Measurements from ENCODE around the gene VPS8.
"Not testable (repeated sequence)": the region's sequence is repeated elsewhere in the genome, so short reads cannot be mapped to it uniquely, and the experiment has no call there.

Gene VPS8

GRCh38 chr3:184946917-184947316 is 135.0 kb downstream of the VPS8 start:
- in situ Hi-C loops (cut with HindIII; ENCODE audit: low sequenced_read_pairs): no loop called here
- DNase-seq (ENCODE audit: low read depth): no peak
- H3K4me3 ChIP-seq (ENCODE audit: low read depth, low read length): no peak overlapping the region
- TF ChIP-seq CTCF (IDR thresholded peaks at IDR 0.05; ENCODE audit: low read depth, low read length, missing control alignments): no peak

DNA sequence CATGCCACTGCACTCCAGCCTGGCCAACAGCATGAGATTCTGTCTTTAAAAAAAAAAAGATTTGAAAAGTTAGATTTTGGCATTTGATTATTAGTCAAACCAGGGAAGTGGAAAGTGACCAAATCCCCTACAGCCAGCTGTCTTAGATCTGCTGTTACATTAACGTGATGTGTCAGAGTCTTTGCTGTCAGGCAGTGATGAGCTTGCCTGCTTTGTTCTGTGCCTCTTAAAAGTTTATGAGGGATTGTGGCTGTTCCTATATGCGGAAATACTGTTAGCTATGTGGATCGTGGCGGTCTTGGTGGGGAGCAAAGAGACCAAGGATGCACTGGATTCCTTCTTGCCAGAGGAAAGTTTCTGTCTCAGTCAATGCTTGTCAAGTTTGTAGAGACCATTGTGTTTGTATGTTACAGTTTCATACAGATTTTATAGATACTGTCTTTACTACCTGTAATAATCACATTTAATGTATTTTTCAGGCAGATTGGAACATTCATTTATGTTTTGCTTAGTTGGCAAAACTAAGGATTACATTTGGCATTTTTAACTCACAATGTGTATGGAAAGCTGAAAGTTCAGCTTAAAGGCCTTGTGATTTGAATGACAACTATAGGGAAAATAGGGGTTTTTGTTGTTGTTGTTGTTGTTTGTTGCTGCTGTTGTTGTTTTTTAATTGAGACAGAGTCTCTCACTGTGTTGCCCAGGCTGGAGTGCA is 137.4 kb downstream of the VPS8 start:
- in situ Hi-C loops (cut with HindIII; ENCODE audit: low sequenced_read_pairs): no loop called here
- H3K4me3 ChIP-seq (ENCODE audit: low read depth, low read length): no peak overlapping the region
- DNase-seq (ENCODE audit: low read depth): no peak
- TF ChIP-seq CTCF (IDR thresholded peaks at IDR 0.05; ENCODE audit: low read depth, low read length, missing control alignments): no peak

DNA sequence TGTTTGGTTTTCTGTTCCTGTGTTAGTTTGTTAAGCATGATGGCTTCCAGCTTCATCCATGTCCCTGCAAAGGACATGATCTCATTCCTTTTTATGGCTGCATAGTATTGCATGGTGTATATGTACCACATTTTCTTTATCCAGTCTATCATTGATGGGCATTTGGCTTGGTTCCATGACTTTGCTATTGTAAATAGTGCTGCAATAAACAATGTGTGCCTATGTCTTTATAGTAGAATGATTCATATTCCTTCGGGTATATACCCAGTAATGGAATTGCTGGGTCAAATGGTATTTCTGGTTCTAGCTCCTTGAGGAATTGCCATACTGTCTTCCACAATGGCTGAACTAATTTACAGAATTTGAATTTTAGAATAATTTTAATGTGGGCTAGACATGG is 138.8 kb downstream of the VPS8 start:
- DNase-seq (ENCODE audit: low read depth); H3K4me3 ChIP-seq (ENCODE audit: low read depth, low read length): not testable (repeated sequence)
- in situ Hi-C loops (cut with HindIII; ENCODE audit: low sequenced_read_pairs): loop anchor here (5.0 kb wide), 1 partner anchor 41 kb away; no protein-coding TSS in a partner anchor

DNA sequence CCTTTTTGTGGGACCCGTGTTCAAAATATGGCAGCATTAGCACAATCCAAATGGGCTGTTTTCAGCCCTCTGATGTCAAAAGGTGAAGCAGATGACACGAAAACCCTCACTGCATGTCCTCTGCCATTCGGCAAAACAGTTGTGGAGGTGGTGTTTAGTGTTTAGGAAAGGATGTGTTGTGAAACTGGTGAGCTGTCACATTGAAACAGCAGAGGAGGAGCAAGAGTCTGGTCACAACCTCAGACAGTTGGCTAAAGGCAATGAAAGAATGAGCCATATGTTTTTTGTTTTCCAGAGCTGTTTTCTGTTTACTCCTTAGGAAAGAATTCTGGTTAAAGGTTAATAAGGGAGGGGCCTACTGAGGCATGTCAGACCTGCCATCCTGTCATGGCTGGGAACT is 140.7 kb downstream of the VPS8 start:
- in situ Hi-C loops (cut with HindIII; ENCODE audit: low sequenced_read_pairs): loop anchor here (5.0 kb wide), 1 partner anchor 40 kb away; no protein-coding TSS in a partner anchor
- no peak for DNase-seq (ENCODE audit: low read depth)
- H3K4me3 ChIP-seq (ENCODE audit: low read depth, low read length): no peak overlapping the region
- TF ChIP-seq CTCF (IDR thresholded peaks at IDR 0.05; ENCODE audit: low read depth, low read length, missing control alignments): no peak

GRCh38 chr3:184953401-184953800 is 141.4 kb downstream of the VPS8 start:
- in situ Hi-C loops (cut with HindIII; ENCODE audit: low sequenced_read_pairs): loop anchor here (5.0 kb wide), 1 partner anchor 39 kb away; no protein-coding TSS in a partner anchor
- DNase-seq (ENCODE audit: low read depth): no peak
- no peak overlapping the region for H3K4me3 ChIP-seq (ENCODE audit: low read depth, low read length)
- no peak for TF ChIP-seq CTCF (IDR thresholded peaks at IDR 0.05; ENCODE audit: low read depth, low read length, missing control alignments)

GRCh38 chr3:184954251-184954650 is 142.3 kb downstream of the VPS8 start:
- in situ Hi-C loops (cut with HindIII; ENCODE audit: low sequenced_read_pairs): loop anchor here (5.0 kb wide), 1 partner anchor 38 kb away; no protein-coding TSS in a partner anchor
- H3K4me3 ChIP-seq (ENCODE audit: low read depth, low read length): no peak overlapping the region
- TF ChIP-seq CTCF (IDR thresholded peaks at IDR 0.05; ENCODE audit: low read depth, low read length, missing control alignments): no peak
- no peak for DNase-seq (ENCODE audit: low read depth)

DNA sequence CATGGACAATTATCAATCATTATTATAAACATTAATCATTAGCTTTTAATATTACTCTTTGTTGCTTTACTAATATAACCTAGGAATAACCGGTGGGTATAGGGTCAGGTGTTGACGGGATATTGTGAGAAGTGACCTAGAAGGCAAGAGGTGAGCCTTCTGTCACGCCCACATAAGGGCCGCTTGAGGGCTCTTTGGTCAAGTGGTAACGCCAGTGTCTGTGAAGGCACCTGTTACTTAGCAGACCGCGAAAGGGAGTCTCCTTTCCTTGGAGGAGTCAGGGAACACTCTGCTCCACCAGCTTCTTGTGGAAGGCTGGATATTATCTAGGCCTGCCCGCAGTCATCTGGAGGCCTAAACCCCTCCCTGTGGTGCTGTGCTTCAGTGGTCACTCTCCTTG is 142.9 kb downstream of the VPS8 start:
- in situ Hi-C loops (cut with HindIII; ENCODE audit: low sequenced_read_pairs): loop anchor here (5.0 kb wide), 1 partner anchor 37 kb away; no protein-coding TSS in a partner anchor
- not testable (repeated sequence) for H3K4me3 ChIP-seq (ENCODE audit: low read depth, low read length); DNase-seq (ENCODE audit: low read depth)
